ENCODE data around the gene TSPEAR.

Gene TSPEAR

GRCh38 chr21:44571844-44572782 lies 139.3 kb downstream of the TSPEAR start:
- DNase-seq (ENCODE audit: low read depth): no peak
- no peak for TF ChIP-seq CTCF (IDR thresholded peaks at IDR 0.05; ENCODE audit: low read length, missing control alignments)
- H3K4me3 ChIP-seq (replicated peaks; ENCODE audit: low read depth, low read length): no peak overlapping the region

GRCh38 chr21:44571296-44571695 lies 140.1 kb downstream of the TSPEAR start:
- H3K4me3 ChIP-seq (replicated peaks; ENCODE audit: low read depth, low read length): no peak overlapping the region
- no peak for TF ChIP-seq CTCF (IDR thresholded peaks at IDR 0.05; ENCODE audit: low read length, missing control alignments)
- no peak for DNase-seq (ENCODE audit: low read depth)

- DNase-seq (ENCODE audit: low read depth): no peak
- TF ChIP-seq CTCF (IDR thresholded peaks at IDR 0.05; ENCODE audit: low read length, missing control alignments): no peak
- no peak overlapping the region for H3K4me3 ChIP-seq (replicated peaks; ENCODE audit: low read depth, low read length)
Measured at GRCh38 chr21:44569861-44570517, 141.4 kb downstream of the TSPEAR start.

GRCh38 chr21:44568667-44569556 lies 142.5 kb downstream of the TSPEAR start:
- DNase-seq (ENCODE audit: low read depth): no peak
- no peak for TF ChIP-seq CTCF (IDR thresholded peaks at IDR 0.05; ENCODE audit: low read length, missing control alignments)
- H3K4me3 ChIP-seq (replicated peaks; ENCODE audit: low read depth, low read length): no peak overlapping the region

GRCh38 chr21:44568261-44568660 lies 143.1 kb downstream of the TSPEAR start:
- no peak for TF ChIP-seq CTCF (IDR thresholded peaks at IDR 0.05; ENCODE audit: low read length, missing control alignments)
- H3K4me3 ChIP-seq (replicated peaks; ENCODE audit: low read depth, low read length): no peak overlapping the region
- DNase-seq (ENCODE audit: low read depth): no peak

- no peak for TF ChIP-seq CTCF (IDR thresholded peaks at IDR 0.05; ENCODE audit: low read length, missing control alignments)
- no peak overlapping the region for H3K4me3 ChIP-seq (replicated peaks; ENCODE audit: low read depth, low read length)
- DNase-seq (ENCODE audit: low read depth): no peak
Measured at GRCh38 chr21:44567481-44568171, 143.7 kb downstream of the TSPEAR start.

Measured in fibroblast of pulmonary artery (primary cell).